Measurements from ENCODE around the gene DBP.

- TF ChIP-seq, protein P1, sequence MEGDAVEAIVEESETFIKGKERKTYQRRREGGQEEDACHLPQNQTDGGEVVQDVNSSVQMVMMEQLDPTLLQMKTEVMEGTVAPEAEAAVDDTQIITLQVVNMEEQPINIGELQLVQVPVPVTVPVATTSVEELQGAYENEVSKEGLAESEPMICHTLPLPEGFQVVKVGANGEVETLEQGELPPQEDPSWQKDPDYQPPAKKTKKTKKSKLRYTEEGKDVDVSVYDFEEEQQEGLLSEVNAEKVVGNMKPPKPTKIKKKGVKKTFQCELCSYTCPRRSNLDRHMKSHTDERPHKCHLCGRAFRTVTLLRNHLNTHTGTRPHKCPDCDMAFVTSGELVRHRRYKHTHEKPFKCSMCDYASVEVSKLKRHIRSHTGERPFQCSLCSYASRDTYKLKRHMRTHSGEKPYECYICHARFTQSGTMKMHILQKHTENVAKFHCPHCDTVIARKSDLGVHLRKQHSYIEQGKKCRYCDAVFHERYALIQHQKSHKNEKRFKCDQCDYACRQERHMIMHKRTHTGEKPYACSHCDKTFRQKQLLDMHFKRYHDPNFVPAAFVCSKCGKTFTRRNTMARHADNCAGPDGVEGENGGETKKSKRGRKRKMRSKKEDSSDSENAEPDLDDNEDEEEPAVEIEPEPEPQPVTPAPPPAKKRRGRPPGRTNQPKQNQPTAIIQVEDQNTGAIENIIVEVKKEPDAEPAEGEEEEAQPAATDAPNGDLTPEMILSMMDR (IDR thresholded peaks at IDR 0.05 in 2 of 3, conservative IDR thresholded peaks at IDR 0.05 in 1 of 3; ENCODE audit: control insufficient read depth in 2 of 3, extremely low read depth in 1 of 3, insufficient read depth in 1 of 3, low read depth in 3 of 3, low read length in 3 of 3) = no peak
- TF ChIP-seq EZH2 (IDR thresholded peaks at IDR 0.05; ENCODE audit: borderline replicate concordance, control insufficient read depth, low read depth, low read length) (no peak), HSF1 (IDR thresholded peaks at IDR 0.05; ENCODE audit: low read depth, low read length) (no peak), MEF2B (IDR thresholded peaks at IDR 0.05; ENCODE audit: partially characterized antibody, poor library complexity, severe bottlenecking) (no peak), MAX (IDR thresholded peaks at IDR 0.05; ENCODE audit: low read depth, low read length) (no peak), CHD4 (IDR thresholded peaks at IDR 0.05) (no peak), ZNF384 (IDR thresholded peaks at IDR 0.05; ENCODE audit: borderline replicate concordance, low read depth, low read length) (no peak), BMI1 (IDR thresholded peaks at IDR 0.05; ENCODE audit: borderline replicate concordance) (no peak), POLR2A (IDR thresholded peaks at IDR 0.05; ENCODE audit: low read depth, low read length) (no peak), ZBTB33 (IDR thresholded peaks at IDR 0.05) (no peak), SUZ12 (IDR thresholded peaks at IDR 0.05; ENCODE audit: unreplicated experiment) (no peak)
- TF ChIP-seq, protein P2, sequence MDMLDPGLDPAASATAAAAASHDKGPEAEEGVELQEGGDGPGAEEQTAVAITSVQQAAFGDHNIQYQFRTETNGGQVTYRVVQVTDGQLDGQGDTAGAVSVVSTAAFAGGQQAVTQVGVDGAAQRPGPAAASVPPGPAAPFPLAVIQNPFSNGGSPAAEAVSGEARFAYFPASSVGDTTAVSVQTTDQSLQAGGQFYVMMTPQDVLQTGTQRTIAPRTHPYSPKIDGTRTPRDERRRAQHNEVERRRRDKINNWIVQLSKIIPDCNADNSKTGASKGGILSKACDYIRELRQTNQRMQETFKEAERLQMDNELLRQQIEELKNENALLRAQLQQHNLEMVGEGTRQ (IDR thresholded peaks at IDR 0.05; ENCODE audit: borderline replicate concordance, low read depth, low read length) = no peak
Observed at GRCh38 chr19:48606463-48607358, 30.5 kb downstream of the DBP start, which contains the start of gene SPACA4.
